ENCODE measurements around the gene GRK5.

GRK5 gene

DNA sequence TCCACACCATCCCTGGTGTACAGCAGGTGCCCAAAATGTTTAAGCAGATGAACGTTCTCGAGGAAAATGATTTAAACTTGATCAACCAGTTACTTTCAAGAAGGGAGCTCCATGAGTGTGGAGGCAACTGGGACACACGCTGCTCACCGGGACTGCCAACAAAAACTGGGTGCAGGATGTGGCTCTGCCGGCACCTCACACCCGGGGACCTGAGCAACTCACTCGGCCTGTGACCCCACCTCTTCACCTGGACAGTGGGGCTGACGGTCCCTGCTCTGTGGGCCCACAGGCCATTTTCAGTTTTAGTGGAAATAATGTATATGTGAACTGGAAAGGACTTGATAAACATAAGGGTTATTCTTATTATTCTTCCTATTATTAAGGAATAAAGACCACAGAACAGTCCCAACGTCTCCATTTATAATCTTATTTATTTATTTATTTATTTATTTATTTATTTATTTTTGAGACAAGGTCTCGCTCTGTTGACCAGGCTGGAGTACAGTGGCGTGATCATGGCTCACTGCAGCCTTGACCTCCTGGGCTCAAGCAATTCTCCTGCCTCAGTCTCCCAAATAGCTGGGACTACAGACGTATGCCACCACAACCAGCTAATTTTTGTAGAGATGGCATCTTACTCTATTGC lies 274.5 kb downstream of the GRK5 start:
- ChIA-PET POLR2A (ENCODE audit: low non-redundant PET) (no interaction called here), CTCF (interaction anchor here (0.7 to 1.7 kb wide), 2 partner anchors 8 to 184 kb away, joined by 4 to 8 read pairs; no protein-coding TSS in a partner anchor)
- H3K27ac ChIP-seq, result no peak overlapping the region
- no peak for DNase-seq (ENCODE audit: low spot score)
- no peak for TF ChIP-seq CTCF (conservative IDR thresholded peaks at IDR 0.05; ENCODE audit: low read depth)

DNA sequence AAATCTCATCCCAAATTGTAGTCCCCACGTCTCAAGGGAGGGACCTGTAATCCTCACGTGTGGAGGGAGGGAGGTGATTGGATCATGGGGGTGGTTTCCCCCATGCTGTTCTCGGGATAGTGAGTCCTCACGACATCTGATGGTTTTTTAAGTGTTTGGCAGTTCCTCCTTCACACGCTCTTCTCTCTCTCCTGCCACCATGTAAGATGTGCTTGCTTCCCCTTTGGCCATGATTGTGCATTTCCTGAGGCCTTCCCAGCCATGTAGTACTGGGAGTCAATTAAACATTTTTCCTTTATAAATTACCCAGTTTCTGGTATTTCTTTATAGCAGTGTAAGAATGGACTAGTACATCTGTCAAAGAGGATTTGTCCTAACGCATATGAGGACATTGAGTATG lies 275.6 kb downstream of the GRK5 start:
- ChIA-PET POLR2A (ENCODE audit: low non-redundant PET) (no interaction called here), CTCF (interaction anchor here (0.6 to 0.7 kb wide), 2 partner anchors 38 to 185 kb away, joined by 3 to 4 read pairs; no protein-coding TSS in a partner anchor)
- DNase-seq (ENCODE audit: low spot score), result no peak
- no peak for TF ChIP-seq CTCF (conservative IDR thresholded peaks at IDR 0.05; ENCODE audit: low read depth)
- no peak overlapping the region for H3K27ac ChIP-seq

DNA sequence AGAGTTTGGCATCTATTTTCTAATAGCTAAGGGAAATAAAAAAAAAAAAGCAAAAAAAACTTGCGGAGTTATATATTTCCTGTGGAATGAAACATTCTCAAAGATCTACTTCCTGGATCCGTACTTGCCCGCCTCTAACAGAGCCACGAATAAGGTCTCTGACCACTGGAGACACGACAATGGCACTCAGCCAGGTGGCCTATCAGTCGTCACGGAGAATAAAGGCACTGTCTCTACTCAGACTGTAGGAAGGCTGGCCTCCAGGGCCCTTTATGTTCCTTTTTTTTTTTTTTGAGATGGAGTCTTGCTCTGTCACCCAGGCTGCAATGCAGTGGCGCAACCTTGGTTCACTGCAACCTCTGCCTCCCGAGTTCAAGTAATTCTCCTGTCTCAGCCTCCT lies 276.5 kb downstream of the GRK5 start:
- ChIA-PET POLR2A (ENCODE audit: low non-redundant PET) (no interaction called here), CTCF (interaction anchor here (0.6 kb wide), 1 partner anchor 39 kb away, joined by 3 read pairs; no protein-coding TSS in a partner anchor)
- no peak overlapping the region for H3K27ac ChIP-seq
- no peak for TF ChIP-seq CTCF (conservative IDR thresholded peaks at IDR 0.05; ENCODE audit: low read depth)
- no peak for DNase-seq (ENCODE audit: low spot score)

DNA sequence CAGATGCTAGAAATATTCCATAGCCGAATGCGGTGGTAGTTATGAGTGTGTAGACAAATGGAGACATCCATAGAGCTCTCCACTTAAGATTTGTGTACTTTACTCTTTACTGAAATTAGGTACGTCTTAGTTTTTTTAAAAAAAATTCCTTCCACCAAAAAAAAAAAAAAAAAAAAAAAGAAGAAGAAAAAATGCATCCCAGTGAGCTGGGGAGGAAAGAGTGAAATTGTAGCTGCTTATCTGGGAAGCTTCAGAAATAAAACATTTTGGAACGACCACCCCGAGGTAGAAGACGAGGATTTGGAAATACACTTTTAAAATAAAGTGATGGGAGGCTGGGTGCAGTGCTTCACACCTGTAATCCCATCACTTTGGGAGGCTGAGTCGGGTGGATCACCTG lies 281.3 kb downstream of the GRK5 start:
- no peak for DNase-seq (ENCODE audit: low spot score)
- CTCF ChIA-PET, result interaction anchor here (0.6 to 3.5 kb wide), 4 partner anchors 23 to 282 kb away, joined by 3 to 15 read pairs (median 12); partner anchors contain the start of gene GRK5
- no peak for TF ChIP-seq CTCF (conservative IDR thresholded peaks at IDR 0.05; ENCODE audit: low read depth)
- POLR2A ChIA-PET (ENCODE audit: low non-redundant PET), result no interaction called here
- H3K27ac ChIP-seq, result no peak overlapping the region

DNA sequence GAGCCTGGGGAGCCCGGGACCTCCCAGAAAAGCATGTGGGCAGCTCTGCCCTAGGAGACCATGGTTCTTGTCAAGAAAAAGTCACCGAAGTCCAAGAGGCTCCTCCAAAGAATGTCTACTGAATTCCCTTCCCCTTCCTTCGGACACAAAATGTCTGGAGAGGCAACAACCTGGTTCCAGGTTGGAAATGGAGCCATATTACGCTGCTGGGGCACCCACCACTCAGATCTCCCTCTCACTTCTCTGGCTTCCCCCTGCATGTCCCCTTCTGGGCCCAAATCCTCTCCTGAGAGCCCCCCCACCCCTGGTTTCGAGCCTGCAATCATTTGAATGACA lies 282.6 kb downstream of the GRK5 start:
- CTCF ChIA-PET, result interaction anchor here (0.5 to 3.5 kb wide), 26 partner anchors 9 to 297 kb away, joined by 3 to 15 read pairs (median 4); partner anchors contain the start of genes GRK5 and RGS10
- POLR2A ChIA-PET (ENCODE audit: low non-redundant PET), result interaction anchor here (0.7 kb wide), 1 partner anchor 45 kb away, joined by 4 read pairs; no protein-coding TSS in a partner anchor
- no peak overlapping the region for H3K27ac ChIP-seq
- peak; percentile 15; the same call in 1 of the 2 replicates for TF ChIP-seq CTCF (conservative IDR thresholded peaks at IDR 0.05; ENCODE audit: low read depth)
- DNase-seq (ENCODE audit: low spot score), result no peak

- no peak for DNase-seq (ENCODE audit: low spot score)
- H3K27ac ChIP-seq, result no peak overlapping the region
- ChIA-PET CTCF (interaction anchor here (0.9 kb wide), 1 partner anchor 47 kb away, joined by 4 read pairs; no protein-coding TSS in a partner anchor), POLR2A (ENCODE audit: low non-redundant PET) (no interaction called here)
- no peak for TF ChIP-seq CTCF (conservative IDR thresholded peaks at IDR 0.05; ENCODE audit: low read depth)
Measured at GRCh38 chr10:119491966-119492757, 284.8 kb downstream of the GRK5 start.
